DND-41 (cell line): Measurements from ENCODE around the gene ACIN1.

Experiments
- EZH2 ChIP-seq: IDR thresholded peaks from 3 replicates; pipeline ENCODE4 v1.6.1; 2012; ENCODE audit warnings: borderline replicate concordance, low read depth, mild to moderate bottlenecking, moderate library complexity, low read length, inconsistent platforms; ENCODE audit not compliant: severe bottlenecking
- TF ChIP-seq, protein P1 (sequence below): IDR thresholded peaks from 2 replicates; pipeline ENCODE4 v1.5.1; 2012; ENCODE audit warnings: borderline replicate concordance, low read length, moderate library complexity, mild to moderate bottlenecking; ENCODE audit not compliant: poor library complexity, severe bottlenecking; ENCODE audit errors: extremely low read depth

DNA sequence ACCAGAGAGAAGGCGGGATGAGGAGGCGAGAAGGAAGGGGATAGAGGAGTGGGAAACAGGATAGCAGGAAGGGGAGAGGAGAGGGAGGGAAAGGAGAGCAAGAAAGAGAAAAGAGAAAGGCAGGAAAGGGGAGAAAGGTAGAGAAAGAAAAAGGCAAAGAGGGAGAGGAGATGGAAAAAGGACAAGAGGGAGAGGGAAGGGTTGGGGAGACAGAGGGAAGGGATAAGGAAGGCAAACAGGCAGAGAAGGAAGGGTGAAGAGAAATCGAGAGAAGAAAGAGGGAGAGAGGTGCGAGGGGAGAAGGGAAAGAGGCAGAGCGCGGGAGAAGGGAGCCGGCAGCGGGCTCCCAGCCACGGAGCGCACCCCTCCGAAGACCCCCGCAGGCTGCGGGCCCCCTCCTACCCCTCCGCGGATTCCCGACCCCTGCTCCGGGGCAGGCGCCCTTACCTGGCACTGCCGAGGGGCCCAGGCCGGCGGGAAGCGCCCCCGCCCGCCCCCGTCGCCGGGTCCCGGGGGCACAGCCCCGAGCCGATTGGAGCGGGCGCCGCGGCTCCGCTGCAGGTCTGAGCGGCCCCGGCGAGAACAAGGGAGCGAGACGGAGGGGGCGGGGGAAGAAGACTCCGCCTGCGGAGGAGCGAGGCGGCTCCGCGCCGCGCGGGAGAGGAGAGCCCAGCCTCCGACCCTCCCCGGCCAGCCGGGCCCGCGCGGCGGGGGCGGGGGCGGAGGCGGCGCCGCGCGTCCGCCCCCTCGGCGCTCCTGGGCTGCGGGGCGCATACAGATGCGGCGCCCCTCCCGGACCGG lies 37.8 kb downstream of the ACIN1 start, which contains the start of gene CDH24:
- TF ChIP-seq, protein P1, sequence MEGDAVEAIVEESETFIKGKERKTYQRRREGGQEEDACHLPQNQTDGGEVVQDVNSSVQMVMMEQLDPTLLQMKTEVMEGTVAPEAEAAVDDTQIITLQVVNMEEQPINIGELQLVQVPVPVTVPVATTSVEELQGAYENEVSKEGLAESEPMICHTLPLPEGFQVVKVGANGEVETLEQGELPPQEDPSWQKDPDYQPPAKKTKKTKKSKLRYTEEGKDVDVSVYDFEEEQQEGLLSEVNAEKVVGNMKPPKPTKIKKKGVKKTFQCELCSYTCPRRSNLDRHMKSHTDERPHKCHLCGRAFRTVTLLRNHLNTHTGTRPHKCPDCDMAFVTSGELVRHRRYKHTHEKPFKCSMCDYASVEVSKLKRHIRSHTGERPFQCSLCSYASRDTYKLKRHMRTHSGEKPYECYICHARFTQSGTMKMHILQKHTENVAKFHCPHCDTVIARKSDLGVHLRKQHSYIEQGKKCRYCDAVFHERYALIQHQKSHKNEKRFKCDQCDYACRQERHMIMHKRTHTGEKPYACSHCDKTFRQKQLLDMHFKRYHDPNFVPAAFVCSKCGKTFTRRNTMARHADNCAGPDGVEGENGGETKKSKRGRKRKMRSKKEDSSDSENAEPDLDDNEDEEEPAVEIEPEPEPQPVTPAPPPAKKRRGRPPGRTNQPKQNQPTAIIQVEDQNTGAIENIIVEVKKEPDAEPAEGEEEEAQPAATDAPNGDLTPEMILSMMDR: no peak
- no peak for TF ChIP-seq EZH2
